ENCODE results near the gene CDPF1. TPM values are rescaled to one million over a fixed set of nuclear protein-coding genes. Genes with fewer than 3 reads are reported as not detected.

CDPF1 gene
- total RNA-seq, 1 experiment from 2014 or later = 11.2 TPM

- no peaks in the 10 kb centered on the region for H3K36me3 ChIP-seq (ENCODE audit: control insufficient read depth, insufficient read depth, low read length)
- intact Hi-C loops (cut with micrococcal nuclease; ENCODE audit: unreplicated experiment) = no loop called here
- in situ Hi-C loops (cut with HindIII; ENCODE audit: low pct_unique_long_range_greater_than_20kb, low sequenced_read_pairs) = no loop called here
- BruUV-seq (replicated peaks) = no TSS peak
- TF ChIP-seq REST (IDR thresholded peaks at IDR 0.05; ENCODE audit: insufficient read depth in 1 of 2, low read depth in 2 of 2, low read length in 1 of 2) = no peak
- TF ChIP-seq POLR2AphosphoS5 (IDR thresholded peaks at IDR 0.05; ENCODE audit: low read depth, low read length) = no peak
- TF ChIP-seq SIN3A (IDR thresholded peaks at IDR 0.05; ENCODE audit: borderline replicate concordance, insufficient read depth, low read depth, low read length) = no peak
- no peak for TF ChIP-seq CTCF (IDR thresholded peaks at IDR 0.05)
- TF ChIP-seq TCF7L2 (IDR thresholded peaks at IDR 0.05; ENCODE audit: low read depth, low read length) = no peak
- H3K9me3 ChIP-seq (ENCODE audit: control insufficient read depth, insufficient read depth, low read depth, low read length) = no peaks in the 10 kb centered on the region
- no peak for DNase-seq (ENCODE audit: low read depth, low spot score)
- H3K27ac ChIP-seq (ENCODE audit: low read length) = no peak overlapping the region
- ATAC-seq = no peak
- POLR2A ChIA-PET = interaction anchor here (0.6 kb wide), 1 partner anchor 57 kb away, joined by 3 read pairs; no protein-coding TSS in a partner anchor
- H3K4me3 ChIP-seq (ENCODE audit: low read depth in 2 of 2, low read length in 2 of 2) = no peak overlapping the region
- H3K4me1 ChIP-seq (ENCODE audit: control insufficient read depth, insufficient read depth, low read length) = no peaks in the 10 kb centered on the region
- CTCF ChIA-PET = no interaction called here
- H3K27me3 ChIP-seq (ENCODE audit: control insufficient read depth, insufficient read depth, low read length) = no peaks in the 10 kb centered on the region
Measured at GRCh38 chr22:46224044-46224897, 25.8 kb downstream of the CDPF1 start.

- ChIA-PET CTCF (no interaction called here), POLR2A (no interaction called here)
- Histone ChIP-seq H3K9me3 (ENCODE audit: control insufficient read depth, insufficient read depth, low read depth, low read length) (no peaks in the 10 kb centered on the region), H3K27me3 (ENCODE audit: control insufficient read depth, insufficient read depth, low read length) (no peaks in the 10 kb centered on the region), H3K27ac (ENCODE audit: low read length) (no peak overlapping the region), H3K36me3 (ENCODE audit: control insufficient read depth, insufficient read depth, low read length) (no peaks in the 10 kb centered on the region), H3K4me1 (ENCODE audit: control insufficient read depth, insufficient read depth, low read length) (no peaks in the 10 kb centered on the region), H3K4me3 (ENCODE audit: low read depth in 2 of 2, low read length in 2 of 2) (no peak overlapping the region)
- no TSS peak for BruUV-seq (replicated peaks)
- intact Hi-C loops (cut with micrococcal nuclease; ENCODE audit: unreplicated experiment) = no loop called here
- ATAC-seq (no peak), DNase-seq (ENCODE audit: low read depth, low spot score) (no peak)
- in situ Hi-C loops (cut with HindIII; ENCODE audit: low pct_unique_long_range_greater_than_20kb, low sequenced_read_pairs) = no loop called here
- TF ChIP-seq REST (IDR thresholded peaks at IDR 0.05; ENCODE audit: insufficient read depth in 1 of 2, low read depth in 2 of 2, low read length in 1 of 2) = no peak
- no peak for TF ChIP-seq POLR2AphosphoS5 (IDR thresholded peaks at IDR 0.05; ENCODE audit: low read depth, low read length)
- no peak for TF ChIP-seq CTCF (IDR thresholded peaks at IDR 0.05)
- TF ChIP-seq SIN3A (IDR thresholded peaks at IDR 0.05; ENCODE audit: borderline replicate concordance, insufficient read depth, low read depth, low read length) = no peak
- TF ChIP-seq TCF7L2 (IDR thresholded peaks at IDR 0.05; ENCODE audit: low read depth, low read length) = no peak
Measured at GRCh38 chr22:46220921-46221320, 29.2 kb downstream of the CDPF1 start.

Measured in Panc1 (cell line).